ENCODE measurements around the gene IGFBP6.
"Not testable (repeated sequence)": the region's sequence is repeated elsewhere in the genome, so short reads cannot be mapped to it uniquely, and the experiment has no call there.

IGFBP6 gene

GRCh38 chr12:53102883-53103807 lies 5.7 kb downstream of the IGFBP6 start, which contains the start of gene SOAT2:
TSS of gene SOAT2 (plus strand) at chr12:53103486. CDS start at chr12:53103578, 92 bp downstream.
- in situ Hi-C loops (cut with MboI; ENCODE audit: low sequenced_read_pairs, unreplicated experiment): no loop called here
- DNase-seq (ENCODE audit: low spot score): no peak
- TF ChIP-seq CTCF (IDR thresholded peaks at IDR 0.05; ENCODE audit: borderline replicate concordance, control extremely low read depth, extremely low read depth, insufficient read depth, missing control alignments): no peak

GRCh38 chr12:53103860-53104305 lies 6.4 kb downstream of the IGFBP6 start:
- in situ Hi-C loops (cut with MboI; ENCODE audit: low sequenced_read_pairs, unreplicated experiment): no loop called here
- TF ChIP-seq CTCF (IDR thresholded peaks at IDR 0.05; ENCODE audit: borderline replicate concordance, control extremely low read depth, extremely low read depth, insufficient read depth, missing control alignments): no peak
- DNase-seq (ENCODE audit: low spot score): no peak

DNA sequence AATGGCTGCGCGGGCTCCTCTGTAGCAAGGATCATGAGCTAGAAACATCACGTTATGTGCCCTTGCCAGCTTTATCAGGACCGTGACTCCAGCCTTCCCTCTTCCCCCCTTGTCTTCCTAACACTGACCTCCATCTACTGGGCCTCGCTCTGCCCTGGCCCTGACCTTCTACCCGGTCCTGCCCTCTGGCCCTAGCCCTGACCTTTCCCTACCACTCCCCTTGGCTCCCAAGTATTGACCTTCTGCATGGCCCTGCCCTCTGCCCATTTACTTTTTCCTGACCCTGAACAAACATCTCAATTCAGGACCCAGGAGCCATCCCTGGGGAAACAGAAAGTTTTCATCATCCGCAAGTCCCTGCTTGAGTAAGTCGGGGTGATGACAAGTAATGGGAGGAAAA lies 7.8 kb downstream of the IGFBP6 start:
- TF ChIP-seq CTCF (IDR thresholded peaks at IDR 0.05; ENCODE audit: borderline replicate concordance, control extremely low read depth, extremely low read depth, insufficient read depth, missing control alignments): no peak
- in situ Hi-C loops (cut with MboI; ENCODE audit: low sequenced_read_pairs, unreplicated experiment): no loop called here
- DNase-seq (ENCODE audit: low spot score): no peak

DNA sequence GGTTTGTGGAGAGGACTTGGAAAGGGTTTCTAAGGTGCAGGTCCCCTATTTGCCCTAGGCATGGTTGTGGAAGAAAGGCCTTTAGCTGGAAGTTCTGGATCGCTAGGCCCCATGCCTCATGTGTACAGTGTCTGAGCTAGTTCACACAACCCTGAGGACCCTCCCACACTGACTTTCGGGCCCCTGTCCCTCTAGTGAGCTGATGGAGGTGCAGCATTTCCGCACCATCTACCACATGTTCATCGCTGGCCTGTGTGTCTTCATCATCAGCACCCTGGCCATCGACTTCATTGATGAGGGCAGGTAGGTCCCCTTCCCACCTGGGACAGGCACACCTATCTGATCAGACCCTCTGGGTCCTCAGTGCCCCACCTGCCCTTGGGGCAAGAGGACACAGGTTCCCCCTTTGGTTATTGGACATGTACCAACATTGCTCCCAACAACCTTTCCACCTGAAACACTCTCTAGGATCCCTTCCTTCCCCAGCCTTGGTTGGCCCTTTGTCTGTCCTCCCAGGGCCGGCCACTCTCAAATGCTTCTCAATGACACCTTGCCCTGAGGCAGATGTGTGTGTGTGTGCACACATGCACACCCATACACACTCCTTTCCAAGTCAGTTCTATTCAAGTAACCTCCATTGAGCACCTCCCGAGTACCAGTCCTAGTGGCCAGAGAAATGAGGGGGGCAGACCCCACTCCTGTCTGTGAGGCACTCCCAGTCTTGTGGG lies 8.4 kb downstream of the IGFBP6 start:
- in situ Hi-C loops (cut with MboI; ENCODE audit: low sequenced_read_pairs, unreplicated experiment): no loop called here
- no peak for DNase-seq (ENCODE audit: low spot score)
- no peak for TF ChIP-seq CTCF (IDR thresholded peaks at IDR 0.05; ENCODE audit: borderline replicate concordance, control extremely low read depth, extremely low read depth, insufficient read depth, missing control alignments)

DNA sequence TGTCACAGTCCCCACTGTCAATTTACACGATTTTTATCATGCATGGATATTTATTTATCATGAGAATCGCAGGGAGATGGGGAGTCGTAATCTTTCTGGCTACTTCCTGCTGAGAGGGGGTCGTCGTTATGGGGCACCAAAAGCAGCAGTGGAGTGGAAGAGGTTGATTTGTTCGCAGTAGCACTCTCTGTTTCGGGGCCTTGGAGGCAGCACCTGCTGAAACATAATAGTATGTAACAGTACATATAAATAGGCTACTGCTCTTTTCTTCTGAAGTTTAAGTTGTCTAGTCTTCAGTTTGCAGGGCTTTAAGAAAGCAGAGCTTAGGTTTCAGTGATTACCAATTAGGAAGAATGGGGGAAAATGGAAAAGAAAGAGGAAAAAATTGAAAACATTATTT lies 9.7 kb downstream of the IGFBP6 start:
- in situ Hi-C loops (cut with MboI; ENCODE audit: low sequenced_read_pairs, unreplicated experiment): no loop called here
- no peak for DNase-seq (ENCODE audit: low spot score)
- TF ChIP-seq CTCF (IDR thresholded peaks at IDR 0.05; ENCODE audit: borderline replicate concordance, control extremely low read depth, extremely low read depth, insufficient read depth, missing control alignments): no peak

GRCh38 chr12:53112431-53112830 lies 15.0 kb downstream of the IGFBP6 start:
- DNase-seq (ENCODE audit: low spot score); in situ Hi-C loops (cut with MboI; ENCODE audit: low sequenced_read_pairs, unreplicated experiment): not testable (repeated sequence)

All from GM13976 (cell line).